ENCODE data around the gene ROR2.

DNA sequence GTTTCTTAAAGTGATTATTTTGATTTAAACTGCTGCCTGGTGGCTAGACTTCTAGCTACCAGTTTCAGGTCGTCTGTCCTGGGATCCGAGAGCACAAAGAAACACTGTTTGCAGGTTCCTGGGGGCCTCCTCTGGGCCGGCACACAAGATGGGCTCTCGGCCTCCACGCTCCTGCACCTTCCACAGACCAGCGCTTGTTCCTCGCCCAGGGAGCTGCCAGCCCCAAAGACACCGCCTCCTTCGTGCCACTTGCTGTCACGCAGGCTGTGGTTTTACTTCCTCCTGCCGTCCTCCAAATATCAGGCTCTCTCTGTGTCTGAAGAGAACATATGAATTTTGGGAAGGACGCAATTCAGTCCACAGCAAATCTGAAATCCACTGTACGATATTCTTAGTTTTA lies 105.8 kb downstream of the ROR2 start:
- TF ChIP-seq, protein P1, sequence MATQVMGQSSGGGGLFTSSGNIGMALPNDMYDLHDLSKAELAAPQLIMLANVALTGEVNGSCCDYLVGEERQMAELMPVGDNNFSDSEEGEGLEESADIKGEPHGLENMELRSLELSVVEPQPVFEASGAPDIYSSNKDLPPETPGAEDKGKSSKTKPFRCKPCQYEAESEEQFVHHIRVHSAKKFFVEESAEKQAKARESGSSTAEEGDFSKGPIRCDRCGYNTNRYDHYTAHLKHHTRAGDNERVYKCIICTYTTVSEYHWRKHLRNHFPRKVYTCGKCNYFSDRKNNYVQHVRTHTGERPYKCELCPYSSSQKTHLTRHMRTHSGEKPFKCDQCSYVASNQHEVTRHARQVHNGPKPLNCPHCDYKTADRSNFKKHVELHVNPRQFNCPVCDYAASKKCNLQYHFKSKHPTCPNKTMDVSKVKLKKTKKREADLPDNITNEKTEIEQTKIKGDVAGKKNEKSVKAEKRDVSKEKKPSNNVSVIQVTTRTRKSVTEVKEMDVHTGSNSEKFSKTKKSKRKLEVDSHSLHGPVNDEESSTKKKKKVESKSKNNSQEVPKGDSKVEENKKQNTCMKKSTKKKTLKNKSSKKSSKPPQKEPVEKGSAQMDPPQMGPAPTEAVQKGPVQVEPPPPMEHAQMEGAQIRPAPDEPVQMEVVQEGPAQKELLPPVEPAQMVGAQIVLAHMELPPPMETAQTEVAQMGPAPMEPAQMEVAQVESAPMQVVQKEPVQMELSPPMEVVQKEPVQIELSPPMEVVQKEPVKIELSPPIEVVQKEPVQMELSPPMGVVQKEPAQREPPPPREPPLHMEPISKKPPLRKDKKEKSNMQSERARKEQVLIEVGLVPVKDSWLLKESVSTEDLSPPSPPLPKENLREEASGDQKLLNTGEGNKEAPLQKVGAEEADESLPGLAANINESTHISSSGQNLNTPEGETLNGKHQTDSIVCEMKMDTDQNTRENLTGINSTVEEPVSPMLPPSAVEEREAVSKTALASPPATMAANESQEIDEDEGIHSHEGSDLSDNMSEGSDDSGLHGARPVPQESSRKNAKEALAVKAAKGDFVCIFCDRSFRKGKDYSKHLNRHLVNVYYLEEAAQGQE (IDR thresholded peaks at IDR 0.05; ENCODE audit: insufficient read depth in 1 of 2, low read depth in 2 of 2, low read length in 2 of 2): no peak
- no peak for TF ChIP-seq TAF1 (IDR thresholded peaks at IDR 0.05; ENCODE audit: borderline replicate concordance, insufficient read depth, low read length)
- TF ChIP-seq POLR2AphosphoS5 (IDR thresholded peaks at IDR 0.05; ENCODE audit: low read depth, low read length): no peak
